Stimulated activated CD4-positive, alpha-beta T cell treated with anti-CD3 and anti-CD28 coated beads, Interleukin-4, amount 100 ng/mL, for 24 hours (primary cell): ENCODE data around the gene RAD51.
"Not testable (repeated sequence)": the region's sequence is repeated elsewhere in the genome, so short reads cannot be mapped to it uniquely, and the experiment has no call there.

ENCODE experiments used
- DNase-seq: peaks from one replicate; pipeline ENCODE4 v3.0.0-alpha.2; 2020

The RAD51 gene

DNA sequence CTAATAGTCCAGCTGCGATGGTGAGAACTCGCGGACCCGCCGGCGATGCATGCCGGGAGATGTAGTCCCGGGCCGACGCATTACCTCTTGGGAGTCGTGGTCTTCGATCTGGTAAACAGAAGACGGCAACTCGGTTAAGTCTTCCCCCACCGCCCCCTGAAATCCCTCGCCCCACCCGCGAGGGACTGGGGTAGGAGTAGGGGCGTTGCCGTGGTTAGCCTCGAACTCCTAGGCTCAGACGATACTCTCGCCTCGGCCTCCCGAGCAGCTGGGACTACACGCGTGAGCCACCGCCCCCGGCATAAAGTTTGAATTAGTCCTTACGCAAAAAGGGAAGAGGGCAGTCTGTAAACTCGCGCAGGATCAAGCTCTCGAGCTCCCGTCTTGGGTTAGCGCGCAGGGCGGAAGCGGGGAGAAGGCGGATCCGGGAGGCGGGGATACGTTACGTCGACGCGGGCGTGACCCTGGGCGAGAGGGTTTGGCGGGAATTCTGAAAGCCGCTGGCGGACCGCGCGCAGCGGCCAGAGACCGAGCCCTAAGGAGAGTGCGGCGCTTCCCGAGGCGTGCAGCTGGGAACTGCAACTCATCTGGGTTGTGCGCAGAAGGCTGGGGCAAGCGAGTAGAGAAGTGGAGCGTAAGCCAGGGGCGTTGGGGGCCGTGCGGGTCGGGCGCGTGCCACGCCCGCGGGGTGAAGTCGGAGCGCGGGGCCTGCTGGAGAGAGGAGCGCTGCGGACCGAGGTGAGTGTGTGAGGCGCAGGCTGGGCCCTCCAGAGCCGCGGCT is at the start of gene RAD51:
RAD51 (plus strand) TSS at position 487 of the 781 bp plus-strand sequence. CDS start 3,585 bp downstream, outside the sequence.
- peak; percentile 94 for DNase-seq

DNA sequence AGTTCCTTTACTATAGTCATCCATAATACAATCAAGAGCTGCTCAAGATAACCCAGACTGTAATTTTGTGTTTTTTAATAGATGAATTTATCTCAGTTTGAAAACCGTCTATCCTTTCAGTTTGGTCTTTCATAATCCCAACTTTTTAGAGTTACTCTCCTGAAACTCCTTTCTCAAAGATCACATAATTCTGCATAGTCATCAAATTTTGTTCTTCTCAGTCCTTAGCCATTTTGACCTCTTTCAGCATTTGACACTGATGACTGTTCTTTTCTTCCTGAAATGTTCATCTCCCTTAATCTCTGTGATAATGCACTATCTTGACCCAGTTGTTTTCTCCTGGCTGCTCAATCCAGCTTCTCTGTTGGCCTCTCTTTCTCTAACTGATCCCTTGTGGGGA is 47.5 kb upstream of the RAD51 start:
- no peak for DNase-seq

GRCh38 chr15:40650479-40650878 is 44.5 kb upstream of the RAD51 start:
- DNase-seq = no peak

DNA sequence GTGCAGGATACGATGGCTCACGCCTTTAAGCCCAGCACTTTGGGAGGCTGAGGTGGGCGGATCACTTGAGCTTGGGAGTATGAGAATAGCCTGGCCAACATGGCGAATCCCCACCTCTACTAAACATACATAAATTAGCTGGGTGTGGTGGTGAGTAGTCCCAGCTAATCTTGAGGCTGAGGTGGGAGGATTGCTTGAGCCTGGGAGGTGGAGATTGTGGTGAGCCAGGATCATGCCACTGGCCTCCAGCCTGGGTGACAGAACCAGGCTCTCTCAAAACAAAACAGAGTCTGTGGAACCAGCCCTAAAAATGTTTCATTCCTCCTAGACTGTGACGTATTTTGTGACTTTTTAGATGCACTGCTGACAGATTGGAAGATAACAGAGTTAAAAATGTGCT is 34.3 kb upstream of the RAD51 start:
- no peak for DNase-seq

DNA sequence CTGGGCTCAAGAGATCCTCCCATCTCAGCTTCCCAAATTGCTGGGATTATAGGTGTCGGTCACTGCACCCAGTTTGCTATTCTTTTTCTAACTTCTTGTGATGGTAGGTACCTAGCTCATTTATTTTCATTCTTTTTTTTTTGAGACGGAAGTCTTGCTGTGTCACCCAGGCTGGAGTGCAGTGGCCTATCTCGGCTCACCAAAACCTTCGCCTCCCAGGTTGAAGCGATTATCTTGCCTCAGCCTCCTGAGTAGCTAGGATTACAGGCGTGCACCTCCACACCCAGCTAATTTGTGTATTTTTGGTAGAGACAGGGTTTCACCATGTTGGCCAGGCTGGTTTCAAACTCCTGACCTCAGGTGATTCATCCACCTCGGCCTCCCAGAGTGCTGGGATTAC is 30.1 kb upstream of the RAD51 start:
- DNase-seq = no peak

GRCh38 chr15:40676290-40676689 is 18.7 kb upstream of the RAD51 start:
- DNase-seq = not testable (repeated sequence)

DNA sequence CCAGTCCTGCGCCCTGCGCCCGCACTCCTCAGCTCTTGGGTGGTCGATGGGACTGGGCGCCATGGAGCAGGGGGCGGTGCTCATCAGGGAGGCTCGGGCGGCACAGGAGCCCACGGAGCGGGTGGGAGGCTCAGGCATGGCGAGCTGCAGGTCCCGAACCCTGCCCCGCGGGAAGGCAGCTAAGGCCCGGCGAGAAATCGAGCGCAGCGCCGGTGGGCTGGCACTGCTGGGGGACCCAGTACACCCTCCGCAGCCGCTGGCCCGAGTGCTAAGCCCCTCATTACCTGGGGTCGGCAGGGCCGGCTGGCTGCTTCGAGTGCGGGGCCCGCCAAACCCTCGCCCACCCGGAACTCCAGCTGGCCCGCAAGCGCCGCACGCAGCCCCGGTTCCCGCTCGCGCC is 18.1 kb upstream of the RAD51 start:
- DNase-seq = not testable (repeated sequence)

DNA sequence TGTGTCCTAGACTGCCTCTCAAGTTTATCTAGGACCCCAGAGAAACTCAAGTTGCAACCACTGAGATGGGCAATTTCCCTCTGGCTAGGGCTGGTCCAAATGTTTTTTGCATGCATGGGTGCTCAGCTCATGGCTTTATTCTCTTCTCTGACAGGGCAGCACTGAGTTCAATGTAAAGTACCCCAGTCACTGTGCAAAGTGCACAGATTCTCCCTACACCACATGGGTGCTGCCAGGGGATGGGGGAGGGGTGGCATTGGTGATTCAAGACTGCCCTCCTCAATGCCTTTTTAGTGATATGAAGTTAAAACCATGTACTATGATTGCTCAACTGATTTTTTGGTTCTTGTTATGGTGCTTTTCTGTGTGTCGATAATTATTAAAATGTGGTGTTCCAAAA is 14.8 kb upstream of the RAD51 start:
- no peak for DNase-seq

DNA sequence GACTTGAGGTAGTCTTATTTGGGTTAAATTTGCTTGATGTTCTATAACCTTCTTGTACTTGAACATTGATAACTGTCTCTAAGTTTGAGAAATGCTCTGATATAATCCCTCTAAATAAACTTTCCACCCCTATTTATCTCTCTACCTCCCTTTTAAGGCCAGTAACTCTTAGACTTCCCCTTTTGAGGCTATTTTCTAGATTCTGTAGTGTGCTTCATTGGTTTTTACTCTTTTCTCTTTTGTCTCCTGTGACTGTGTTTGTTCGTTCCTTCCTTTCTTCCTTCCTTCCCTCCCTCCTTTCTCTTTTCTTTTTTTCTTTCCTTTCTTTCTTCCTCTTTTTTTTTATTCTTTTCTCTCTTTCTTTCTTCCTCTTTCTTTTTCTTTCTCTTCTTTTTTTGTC is 14.0 kb upstream of the RAD51 start:
- DNase-seq = not testable (repeated sequence)

GRCh38 chr15:40684381-40684780 is 10.6 kb upstream of the RAD51 start:
- no peak for DNase-seq

DNA sequence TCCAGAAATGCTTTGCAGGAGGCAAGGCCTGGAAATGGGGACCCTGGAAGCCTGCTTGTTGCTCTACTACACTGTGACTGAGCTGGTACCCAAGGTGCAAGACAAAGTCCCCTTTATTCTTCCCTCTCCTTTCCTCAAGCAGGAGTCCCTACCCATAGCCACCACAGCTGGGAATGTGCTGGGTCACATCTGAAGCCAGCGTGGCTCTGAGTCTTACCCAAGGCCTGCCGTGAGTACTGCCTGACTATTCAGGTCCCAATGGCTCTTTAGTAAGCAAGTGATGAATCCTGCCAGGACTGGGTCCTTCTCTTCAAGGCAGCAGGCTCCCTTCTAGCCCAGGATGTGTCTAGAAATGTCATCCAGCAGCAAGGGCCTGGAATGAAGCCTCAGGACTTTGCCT is 9.6 kb upstream of the RAD51 start:
- no peak for DNase-seq

GRCh38 chr15:40688932-40689799 is 5.8 kb upstream of the RAD51 start:
- DNase-seq = no peak

- DNase-seq = no peak
These were observed 3.2 kb upstream of the RAD51 start for GRCh38 chr15:40691737-40692136.

DNA sequence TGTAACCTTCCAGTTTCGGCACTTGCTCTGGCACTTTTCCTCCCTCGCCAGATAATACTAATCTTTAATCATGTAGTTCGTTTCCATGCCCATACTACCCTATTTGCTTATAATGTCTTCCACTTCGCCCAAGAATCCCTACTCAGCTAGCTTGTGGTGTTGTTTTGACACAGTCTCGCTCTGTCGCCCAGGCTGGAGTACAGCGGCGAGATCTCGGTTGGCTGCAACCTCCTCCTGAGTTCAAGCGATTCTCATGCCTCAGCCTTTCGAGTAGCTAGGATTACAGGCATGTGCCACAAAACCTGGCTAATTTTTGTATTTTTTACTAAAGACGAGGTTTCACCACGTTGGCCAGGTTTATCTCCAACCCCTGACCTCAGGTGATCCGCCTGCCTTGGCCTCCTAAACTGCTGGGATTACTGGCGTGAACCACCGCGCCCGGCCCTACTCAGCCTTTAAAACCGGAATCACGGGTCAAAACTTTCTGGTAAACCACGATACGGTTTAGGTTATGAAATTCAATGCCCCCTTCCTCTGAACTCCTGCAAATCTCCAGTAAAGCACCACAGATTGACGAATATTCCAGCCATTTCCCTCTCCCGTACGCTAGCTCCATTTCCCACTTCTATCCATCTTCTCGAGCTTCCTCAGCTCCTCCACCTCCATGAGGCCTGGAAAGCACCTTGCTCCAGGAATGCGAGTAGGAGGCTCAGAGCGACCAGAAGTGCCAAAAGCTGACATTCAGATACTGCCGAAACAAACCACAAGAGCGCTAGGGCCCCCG is 878 bp upstream of the RAD51 start:
- DNase-seq = no peak

DNA sequence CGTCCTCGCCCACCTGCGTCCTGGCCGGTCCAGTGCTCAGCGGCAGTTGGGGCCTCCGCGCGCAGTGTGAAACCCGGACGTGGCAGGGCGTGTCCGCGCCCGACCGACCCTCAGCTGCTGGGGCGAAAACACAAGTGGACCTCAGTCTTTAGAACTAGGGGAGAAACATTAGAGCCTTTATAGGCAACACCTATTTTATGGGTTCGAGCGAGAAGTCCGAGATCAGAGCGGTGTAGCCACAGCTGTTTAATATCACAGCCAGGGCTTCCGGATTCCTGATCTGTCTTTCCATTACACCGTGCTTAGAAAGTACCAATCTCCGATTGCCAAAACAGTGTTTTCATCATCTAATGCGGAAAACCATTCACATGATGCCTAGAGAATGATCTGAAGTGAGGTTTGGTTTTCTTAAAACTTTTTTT is 506 bp downstream of the RAD51 start:
- DNase-seq = peak; percentile 9

- no peak for DNase-seq
These were observed 1.3 kb downstream of the RAD51 start for GRCh38 chr15:40696228-40696627.

DNA sequence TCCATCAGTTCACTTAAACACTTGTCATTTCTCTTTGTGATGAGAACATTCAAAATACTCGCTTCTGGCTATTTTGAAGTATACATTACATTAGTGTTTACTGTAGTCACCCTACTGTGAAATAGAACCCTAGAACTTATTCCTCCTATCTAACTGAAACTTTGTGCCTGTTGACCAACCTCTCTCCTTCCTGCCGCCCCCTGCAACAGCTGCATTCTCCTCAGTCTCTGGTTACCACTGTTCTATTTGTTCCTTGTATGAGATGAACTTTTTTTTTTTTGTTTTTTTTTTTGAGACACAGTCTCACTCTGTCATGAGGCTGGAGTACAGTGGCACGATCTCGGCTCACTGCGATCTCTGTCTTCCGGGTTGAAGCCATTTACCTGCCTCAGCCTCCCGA is 2.9 kb downstream of the RAD51 start:
- no peak for DNase-seq

- no peak for DNase-seq
These were observed 7.1 kb downstream of the RAD51 start for GRCh38 chr15:40702077-40702476.

DNA sequence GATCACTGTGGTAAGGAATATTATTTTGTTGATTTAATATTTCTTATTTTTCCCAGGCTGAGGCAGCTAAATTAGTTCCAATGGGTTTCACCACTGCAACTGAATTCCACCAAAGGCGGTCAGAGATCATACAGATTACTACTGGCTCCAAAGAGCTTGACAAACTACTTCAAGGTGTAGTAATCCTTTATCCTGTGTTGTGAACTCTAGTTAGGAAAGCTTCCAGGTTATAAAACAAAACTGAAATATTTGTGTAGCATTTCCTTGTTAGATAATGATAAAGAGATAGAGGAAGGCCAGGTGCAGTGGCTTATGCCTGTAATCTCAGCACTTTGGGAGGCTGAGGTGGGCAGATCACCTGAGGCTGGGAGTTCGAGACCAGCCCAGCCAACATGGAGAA is 11.1 kb downstream of the RAD51 start:
- DNase-seq = no peak

GRCh38 chr15:40714144-40714543 is 19.2 kb downstream of the RAD51 start:
- no peak for DNase-seq

- DNase-seq = no peak
These were observed 21.2 kb downstream of the RAD51 start for GRCh38 chr15:40716165-40716564.

GRCh38 chr15:40721701-40722100 is 26.7 kb downstream of the RAD51 start:
- no peak for DNase-seq

DNA sequence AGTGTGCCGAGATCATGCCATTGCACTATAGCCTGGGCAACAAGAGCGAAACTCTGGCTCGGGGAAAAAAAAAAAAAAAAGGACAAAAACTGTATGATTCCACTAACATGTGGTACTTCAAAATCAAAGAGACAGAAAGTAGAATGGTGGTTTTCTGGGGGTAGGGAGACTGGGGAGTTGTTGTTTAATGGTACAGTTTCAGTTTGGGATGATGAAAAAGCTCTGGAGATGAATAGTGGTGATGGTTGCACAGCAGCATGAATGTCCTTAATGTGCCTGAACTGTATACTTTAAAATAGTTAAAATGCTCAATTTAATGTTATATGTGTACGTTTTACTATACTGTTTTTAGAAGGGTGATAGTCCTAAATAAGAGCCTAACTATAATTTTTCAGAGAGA is 27.4 kb downstream of the RAD51 start:
- DNase-seq = no peak
